Measurements from ENCODE around the gene DLGAP4. TPM values are rescaled to one million over a fixed set of nuclear protein-coding genes. Genes with fewer than 3 reads are reported as not detected.

DLGAP4 gene
- total and polyA plus RNA-seq, 2 of the 8 experiments (the other 6 are each of a cell fraction or from before 2014, with no cell fraction given): 41.2 to 57.2 TPM

- no peaks in the 10 kb centered on the region for H3K9me3 ChIP-seq (ENCODE audit: insufficient read depth in 2 of 2, low read depth in 1 of 2, low read length in 1 of 2)
- no peak overlapping the region for H3K4me3 ChIP-seq (ENCODE audit: extremely low read depth in 1 of 4, insufficient read depth in 2 of 4, low read depth in 3 of 4, low read length in 4 of 4)
- H4K8ac ChIP-seq (ENCODE audit: extremely low read depth, insufficient read depth, low read length): no peak overlapping the region
- no peak overlapping the region for H3K23ac ChIP-seq (ENCODE audit: insufficient read length)
- H2BK20ac ChIP-seq (ENCODE audit: low read length): no peak overlapping the region
- H3K79me1 ChIP-seq (ENCODE audit: low read depth, low read length): no peaks in the 10 kb centered on the region; the same call in 1 of the 2 replicates
- H3K27ac ChIP-seq (ENCODE audit: low read depth, low read length): no peak overlapping the region
- H3K18ac ChIP-seq (ENCODE audit: extremely low read depth, low read length): no peak overlapping the region
- H3K4me1 ChIP-seq (replicated peaks in 1 of 4; ENCODE audit: control insufficient read depth in 3 of 4, insufficient read depth in 4 of 4, low read length in 3 of 4): peaks cover 0 to 8% (median 4%) of the 10 kb centered on the region in 4 experiments; a peak in 6 of 7 replicates
- H2AK5ac ChIP-seq (ENCODE audit: low read depth, low read length): no peak overlapping the region
- H3K9ac ChIP-seq (replicated peaks in 1 of 4; ENCODE audit: extremely low read depth in 1 of 4, low read depth in 3 of 4, low read length in 3 of 4): no peak overlapping the region
- H3K14ac ChIP-seq (ENCODE audit: insufficient read length): no peak overlapping the region
- TF ChIP-seq CHD1 (IDR thresholded peaks at IDR 0.05; ENCODE audit: low read depth, low read length): no peak
- TF ChIP-seq FOSL1 (IDR thresholded peaks at IDR 0.05; ENCODE audit: insufficient read depth, low read depth, low read length): no peak
- no peak overlapping the region for H3K4me2 ChIP-seq (ENCODE audit: insufficient read depth in 1 of 2, low read depth in 2 of 2, low read length in 2 of 2)
- POLR2A ChIA-PET (ENCODE audit: partially characterized antibody): no interaction called here
- FAIRE-seq (no peak), DNase-seq (ENCODE audit: low read depth in 1 of 2, low spot score in 2 of 2) (no peak)
- no peak overlapping the region for H3K4ac ChIP-seq (replicated peaks; ENCODE audit: insufficient read length, low read depth, low read length)
- no peaks in the 10 kb centered on the region for H3K36me3 ChIP-seq (ENCODE audit: control insufficient read depth in 2 of 4, insufficient read depth in 4 of 4, low read length in 3 of 4)
- H2BK120ac ChIP-seq (replicated peaks; ENCODE audit: low read depth, low read length): no peak overlapping the region
- CTCF ChIA-PET (ENCODE audit: partially characterized antibody): interaction anchor here (0.7 to 5.5 kb wide), 7 partner anchors 8 to 111 kb away, joined by 3 to 42 read pairs (median 4); no protein-coding TSS in a partner anchor
- H3K79me2 ChIP-seq (ENCODE audit: control insufficient read depth in 1 of 2, insufficient read depth in 2 of 2, low read length in 2 of 2): no peaks in the 10 kb centered on the region
- no peak overlapping the region for H4K91ac ChIP-seq (replicated peaks; ENCODE audit: insufficient read length, low read length)
- no peak overlapping the region for H4K5ac ChIP-seq (ENCODE audit: insufficient read length, low read depth, low read length)
- H2BK15ac ChIP-seq (ENCODE audit: low read length): no peak overlapping the region
- no peak overlapping the region for H3K56ac ChIP-seq (replicated peaks; ENCODE audit: insufficient read length, low read depth, low read length)
- no peaks in the 10 kb centered on the region for H3K23me2 ChIP-seq (ENCODE audit: low read depth, low read length)
- peaks cover 5 to 7% of the 10 kb centered on the region in 2 experiments for H4K20me1 ChIP-seq (replicated peaks in 1 of 2; ENCODE audit: control insufficient read depth in 1 of 2, insufficient read depth in 2 of 2, low read length in 2 of 2)
- H2AFZ ChIP-seq (ENCODE audit: low read length): no peak overlapping the region
- H2BK12ac ChIP-seq (ENCODE audit: low read depth, low read length): no peak overlapping the region
- no peak overlapping the region for H2BK5ac ChIP-seq (ENCODE audit: low read depth, low read length)
- no peaks in the 10 kb centered on the region for H3K27me3 ChIP-seq (replicated peaks in 1 of 4; ENCODE audit: control insufficient read depth in 3 of 4, extremely low read depth in 1 of 4, insufficient read depth in 3 of 4, low read length in 3 of 4)
Observed at GRCh38 chr20:36386236-36386635, 80.1 kb downstream of the DLGAP4 start.

Data from H1 (cell line).